HCT116 (cell line): Measurements from ENCODE around the gene DNM3. TPM values are rescaled to one million over a fixed set of nuclear protein-coding genes. Genes with fewer than 3 reads are reported as not detected.

ENCODE experiments used
- ATAC-seq: fragments of 200-7000 bp; cut with Tn5 transposase; 2 replicates; pipeline ENCODE4 v1.9.1; 2020; ENCODE audit warnings: mild to moderate bottlenecking, moderate library complexity
- BruUV-seq: library from RNA; stranded (reverse); fragments of 400-500 nt; replicated peaks from 2 replicates; lab custom pipeline; 2021; lab: Mats Ljungman, UMichigan
- CTCF ChIA-PET: fragments of 300-600 bp; sonication (Branson Sonifier 250); formaldehyde crosslinking; loops from one replicate; lab custom pipeline; 2021; ENCODE audit warnings: antibody characterized with exemption; lab: Charles Lee
- POLR2A ChIA-PET: fragments of 300-600, 350-600 bp; sonication (Branson Sonifier 250); formaldehyde crosslinking; loops from one replicate; lab custom pipeline; 2021; ENCODE audit warnings: antibody characterized with exemption; lab: Charles Lee
- RAD21 ChIA-PET, 2 experiments: fragments of 300-600 bp; sonication (Branson Sonifier 250); formaldehyde crosslinking; loops; one replicate each; lab custom pipeline; 2023; ENCODE audit warnings: low total read pairs in 2 of 2; ENCODE audit not compliant: uncharacterized antibody in 2 of 2, unreplicated experiment in 2 of 2, low non-redundant PET in 1 of 2; lab: Charles Lee
- DNase-seq: peaks from one replicate; pipeline ENCODE4 v3.0.0-alpha.2; 2010; ENCODE audit warnings: low read depth, low spot score
- H2AFZ ChIP-seq: fragments of 200-600 bp; shearing (Covaris generic), sonication (generic); 2 replicates; pipeline ENCODE4 v1.6.1; 2017; ENCODE audit warnings: low read depth, mixed run types, mixed read lengths, antibody characterized with exemption, low read length; ENCODE audit not compliant: poor library complexity, severe bottlenecking
- H3K27ac ChIP-seq: 2 replicates; pipeline ENCODE4 v1.5.1; 2012; ENCODE audit warnings: low read depth, low read length
- H3K27me3 ChIP-seq: fragments of 200-600 bp; sonication (generic); 2 replicates; pipeline ENCODE4 v1.6.1; 2016; ENCODE audit warnings: mixed run types, low read length, mixed read lengths; ENCODE audit not compliant: insufficient read depth
- H3K36me3 ChIP-seq, 2 experiments: fragments of 200-500 bp in 1 of 2; fragments of 200-600 bp in 1 of 2; sonication (Bioruptor generic) in 1 of 2; sonication (generic) in 1 of 2; 2 replicates each; pipeline versions ENCODE4 v1.5.1 to v1.6.1; 2014 to 2016; ENCODE audit warnings: low read length in 2 of 2, inconsistent platforms in 1 of 2, mixed read lengths in 1 of 2, mixed run types in 1 of 2; ENCODE audit not compliant: insufficient read depth in 2 of 2, control insufficient read depth in 1 of 2
- H3K4me1 ChIP-seq, 2 experiments: fragments of 200-600 bp in 1 of 2; sonication (generic) in 1 of 2; 2 replicates each; pipeline versions ENCODE4 v1.5.1 to v1.6.1; 2012 to 2017; ENCODE audit warnings: low read length in 2 of 2, inconsistent platforms in 1 of 2, mild to moderate bottlenecking in 1 of 2, mixed read lengths in 1 of 2, mixed run types in 1 of 2, moderate library complexity in 1 of 2; ENCODE audit not compliant: insufficient read depth in 2 of 2, control insufficient read depth in 1 of 2
- H3K4me2 ChIP-seq: fragments of 200-600 bp; sonication (generic); 2 replicates; pipeline ENCODE4 v1.6.1; 2017; ENCODE audit warnings: mixed run types, low read length, mixed read lengths
- H3K4me3 ChIP-seq, 2 experiments: fragments of 200-600 bp in 1 of 2; sonication (generic) in 1 of 2; replicated peaks in 1 of 2; 2 replicates each; pipeline ENCODE4 v1.5.1; 2011 to 2016; ENCODE audit warnings: low read length in 2 of 2, control low read depth in 1 of 2, low read depth in 1 of 2, mild to moderate bottlenecking in 1 of 2, mixed read lengths in 1 of 2, mixed run types in 1 of 2
- H3K79me2 ChIP-seq: fragments of 200-600 bp; sonication (generic); 2 replicates; pipeline ENCODE4 v1.6.1; 2017; ENCODE audit warnings: mild to moderate bottlenecking, mixed run types, low read length, moderate library complexity, mixed read lengths; ENCODE audit not compliant: insufficient read depth
- H3K9ac ChIP-seq: fragments of 200-600 bp; sonication (generic); 2 replicates; pipeline ENCODE4 v1.6.1; 2016; ENCODE audit warnings: low read length, mixed read lengths
- H3K9me2 ChIP-seq: fragments of 200-600 bp; sonication (generic), shearing (Covaris generic); 2 replicates; pipeline ENCODE4 v1.6.1; 2017; ENCODE audit warnings: mixed run types, mild to moderate bottlenecking, moderate library complexity; ENCODE audit not compliant: insufficient read depth
- H3K9me3 ChIP-seq, 2 experiments: fragments of 200-500 bp in 1 of 2; fragments of 200-600 bp in 1 of 2; sonication (Bioruptor generic) in 1 of 2; sonication (generic) in 1 of 2; 2 replicates each; pipeline ENCODE4 v1.6.1; 2014 to 2017; ENCODE audit warnings: low read length in 2 of 2, mixed read lengths in 2 of 2, inconsistent platforms in 1 of 2, low read depth in 1 of 2, mild to moderate bottlenecking in 1 of 2, mixed run types in 1 of 2, moderate library complexity in 1 of 2; ENCODE audit not compliant: control insufficient read depth in 1 of 2, insufficient read depth in 1 of 2
- H4K20me1 ChIP-seq: fragments of 200-600 bp; sonication (generic), shearing (Covaris generic); 2 replicates; pipeline ENCODE4 v1.6.1; 2017; ENCODE audit warnings: mixed run types, mild to moderate bottlenecking, moderate library complexity; ENCODE audit not compliant: insufficient read depth
- ATF3 ChIP-seq: IDR thresholded peaks from 2 replicates; pipeline ENCODE4 v1.6.1; 2012
- CBX3 ChIP-seq: IDR thresholded peaks from 2 replicates; pipeline ENCODE4 v1.6.1; 2012; ENCODE audit warnings: low read depth
- ELF1 ChIP-seq: IDR thresholded peaks from 2 replicates; pipeline ENCODE4 v1.6.1; 2012; ENCODE audit warnings: low read depth, borderline replicate concordance
- FOSL1 ChIP-seq: IDR thresholded peaks from 2 replicates; pipeline ENCODE4 v1.6.1; 2012; ENCODE audit warnings: low read depth
- JUND ChIP-seq: IDR thresholded peaks from 2 replicates; pipeline ENCODE4 v1.6.1; 2012
- MAX ChIP-seq: IDR thresholded peaks from 2 replicates; pipeline ENCODE4 v1.6.1; 2012
- RAD21 ChIP-seq: IDR thresholded peaks from 2 replicates; pipeline ENCODE4 v1.6.1; 2012; ENCODE audit warnings: low read depth, mild to moderate bottlenecking
- REST ChIP-seq: IDR thresholded peaks from 2 replicates; pipeline ENCODE4 v1.6.1; 2012; ENCODE audit warnings: low read depth
- TCF7L2 ChIP-seq: IDR thresholded peaks from 2 replicates; pipeline ENCODE4 v1.7.0; 2011; ENCODE audit warnings: borderline replicate concordance, inconsistent platforms; ENCODE audit not compliant: insufficient read depth, insufficient read length; ENCODE audit errors: extremely low read depth
- ZBTB33 ChIP-seq: IDR thresholded peaks from 2 replicates; pipeline ENCODE4 v1.6.1; 2011; ENCODE audit warnings: mild to moderate bottlenecking, low read length, moderate library complexity; ENCODE audit not compliant: insufficient replicate concordance; ENCODE audit errors: extremely low read depth
- ZFX ChIP-seq: fragments of 450-650 bp; IDR thresholded peaks from 2 replicates; pipeline ENCODE4 v1.6.1; 2017
- intact Hi-C: fragments of 100-400 bp; cut with micrococcal nuclease; formaldehyde crosslinking; loops from 2 replicates; pipeline ENCODE4 v1.10.0; 2022
- total RNA-seq: library from RNA; stranded (reverse); gene quantifications from one replicate; pipeline ENCODE4 v1.2.1, GENCODE V29; 2021; ENCODE audit not compliant: unreplicated experiment

DNM3 gene
- total RNA-seq, 1 experiment from 2014 or later, result 3.1 TPM

- TF ChIP-seq REST, result no peak
- TF ChIP-seq CBX3, result no peak
- TF ChIP-seq RAD21, result no peak
- no peak for TF ChIP-seq TCF7L2
- TF ChIP-seq ELF1, result no peak
- no peak for TF ChIP-seq ZFX
- TF ChIP-seq JUND, result no peak
- TF ChIP-seq FOSL1, result no peak
These were observed 295.6 kb downstream of the DNM3 start (continued) for GRCh38 chr1:172136925-172137324.

- Histone ChIP-seq H2AFZ (no peak overlapping the region), H3K4me2 (no peak overlapping the region), H3K9ac (no peak overlapping the region), H3K27me3 (no peaks in the 10 kb centered on the region), H3K4me3 (no peak overlapping the region), H3K9me2 (no peaks in the 10 kb centered on the region), H3K36me3 (no peaks in the 10 kb centered on the region), H4K20me1 (no peaks in the 10 kb centered on the region), H3K4me1 (no peaks in the 10 kb centered on the region), H3K79me2 (no peaks in the 10 kb centered on the region), H3K27ac (no peak overlapping the region), H3K9me3 (no peaks in the 10 kb centered on the region)
- ChIA-PET RAD21 (no interaction called here), POLR2A (no interaction called here), CTCF (no interaction called here)
- ATAC-seq (no peak), DNase-seq (no peak)
- BruUV-seq, result no TSS peak
- intact Hi-C loops, result no loop called here
- TF ChIP-seq ZBTB33 (no peak), MAX (no peak), ELF1 (no peak), ATF3 (no peak)
- TF ChIP-seq, all 23 proteins: peak for 0
These were observed 296.6 kb downstream of the DNM3 start for GRCh38 chr1:172137703-172138454.
